Hematopoietic multipotent progenitor cell treated with erythropoietin and hydrocortisone succinate and interleukin-3 and kit ligand, for 8 days (in vitro differentiated cells): ENCODE measurements around the gene RNF123.
"Not testable (repeated sequence)": the region's sequence is repeated elsewhere in the genome, so short reads cannot be mapped to it uniquely, and the experiment has no call there.

ENCODE experiments used
- DNase-seq: peaks from one replicate; pipeline ENCODE4 v3.0.0-alpha.2; 2015

The RNF123 gene

DNA sequence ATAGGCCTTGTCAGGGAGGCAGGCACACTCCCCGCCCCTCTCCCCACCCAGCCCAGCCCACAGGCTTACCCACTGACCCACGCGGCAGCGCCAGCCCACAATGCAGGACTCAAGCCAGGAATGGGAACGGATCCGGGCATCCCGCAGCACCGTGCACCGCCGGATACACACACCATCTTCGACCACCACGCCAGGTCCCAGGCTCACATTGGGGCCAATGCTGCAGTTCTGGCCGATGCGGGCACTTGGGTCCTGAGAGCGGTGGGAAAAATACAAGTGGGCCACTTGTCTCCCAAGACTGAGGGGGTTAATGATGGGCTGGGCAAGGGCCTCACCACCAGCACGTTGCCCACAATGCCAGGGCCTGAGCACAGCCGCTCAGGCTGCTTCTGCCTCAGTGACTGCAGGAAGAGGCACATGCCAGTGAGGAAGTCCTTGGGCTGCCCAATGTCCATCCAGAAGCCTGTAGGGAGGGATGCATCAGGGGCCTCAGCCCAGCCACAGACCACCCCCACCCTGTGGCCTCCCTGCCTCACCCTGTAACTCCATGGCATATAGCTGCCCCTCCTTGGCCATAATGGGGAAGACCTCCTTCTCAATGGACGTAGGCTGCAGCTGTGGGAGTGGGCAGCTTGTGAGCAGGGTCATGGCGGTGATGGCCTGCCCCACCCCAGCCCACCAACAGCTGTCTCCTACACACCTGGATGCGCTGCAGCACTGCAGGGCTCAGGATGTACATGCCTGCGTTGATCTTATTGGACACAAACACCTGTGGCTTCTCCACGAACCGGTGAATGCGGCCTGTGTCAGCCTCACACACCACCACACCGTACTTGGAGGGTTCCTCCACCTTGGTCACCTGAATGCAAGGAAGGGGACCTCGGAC, 32.8 kb downstream of the RNF123 start:
- DNase-seq = no peak

- no peak for DNase-seq
Observed at GRCh38 chr3:49722896-49723295, 33.5 kb downstream of the RNF123 start.

GRCh38 chr3:49723296-49723627, 33.9 kb downstream of the RNF123 start:
- DNase-seq = peak; percentile 62

GRCh38 chr3:49723628-49724551, 34.5 kb downstream of the RNF123 start, which contains the start of gene GMPPB:
GMPPB (minus strand) TSS chr3:49723951; CDS start chr3:49723726, 225 bp downstream.
- DNase-seq = peak; percentile 96

- DNase-seq = no peak
Observed at GRCh38 chr3:49724586-49724985, 35.2 kb downstream of the RNF123 start.

DNA sequence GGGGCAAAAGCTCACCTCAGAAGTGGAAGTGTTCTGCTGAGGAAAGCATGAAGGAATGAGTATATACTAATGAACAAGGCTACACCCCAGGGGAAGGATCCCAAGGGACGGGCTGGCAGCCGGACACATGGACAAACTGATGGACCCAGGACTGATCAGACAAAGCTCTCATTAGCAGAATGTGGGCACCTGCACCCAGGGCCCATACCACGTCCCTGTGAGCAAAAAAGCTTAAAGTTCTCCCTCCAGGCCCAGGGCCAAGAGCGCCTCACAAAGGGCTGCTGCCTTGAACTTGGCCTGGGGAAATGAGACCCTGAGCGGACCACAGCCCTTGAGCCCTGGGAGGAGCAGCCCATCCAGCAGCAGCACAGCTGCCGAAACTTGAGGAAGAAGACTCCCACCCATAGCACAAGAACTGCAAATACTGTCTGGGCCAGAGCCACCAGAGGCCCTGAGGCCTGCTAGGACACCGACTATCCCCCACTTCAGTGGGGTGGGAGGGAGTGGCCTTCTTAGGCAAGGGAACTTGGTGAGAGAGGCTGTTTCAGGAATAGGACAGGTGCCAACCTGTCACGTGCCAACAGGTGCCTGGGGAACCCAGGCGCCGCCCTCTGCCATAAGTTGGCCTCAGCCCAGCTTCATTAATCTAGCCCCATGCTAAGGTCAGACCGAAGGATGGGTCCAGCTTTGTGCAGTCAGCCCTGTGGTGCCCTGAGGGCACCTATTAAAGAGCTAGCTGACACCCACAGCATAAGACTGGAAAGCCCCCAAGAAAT, 36.7 kb downstream of the RNF123 start:
- DNase-seq = no peak

DNA sequence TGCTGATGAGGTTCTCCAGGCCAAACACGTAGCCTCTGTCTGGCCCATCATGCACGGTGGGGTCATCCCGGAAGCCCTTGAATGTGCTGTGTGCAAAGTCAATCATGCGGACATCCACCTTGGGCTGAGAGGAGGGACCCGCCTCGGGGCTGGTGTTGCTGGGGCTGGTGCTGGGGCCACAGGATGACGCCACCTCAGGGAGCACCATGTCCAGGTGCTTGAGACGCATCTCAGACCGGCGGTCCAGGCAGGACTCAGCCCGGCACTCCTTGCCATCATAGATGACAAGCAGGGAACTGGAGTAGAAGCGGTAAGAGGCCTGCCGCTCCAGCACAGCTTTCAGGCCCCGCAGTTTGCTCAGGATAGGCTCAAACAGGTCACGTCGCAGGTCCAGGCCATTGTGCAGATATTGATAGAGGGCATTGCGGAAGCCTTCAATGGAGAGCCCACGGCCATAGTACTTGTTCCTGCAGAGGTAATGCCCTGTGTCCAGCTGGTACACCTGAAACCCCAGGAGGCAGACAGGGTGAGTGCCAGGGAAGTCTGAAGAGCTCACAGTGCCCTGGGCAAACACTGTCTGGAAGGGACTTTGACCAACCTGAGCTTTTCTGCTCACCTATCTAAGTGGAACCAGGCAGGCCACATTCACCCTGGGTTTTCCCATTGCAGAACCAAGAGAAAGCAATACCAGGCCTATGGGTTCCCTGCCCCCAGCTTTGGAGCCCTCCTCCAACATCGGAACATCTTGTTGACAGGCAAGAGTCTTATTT, 38.0 kb downstream of the RNF123 start:
- no peak for DNase-seq

- DNase-seq = no peak
Observed at GRCh38 chr3:49727924-49728361, 38.6 kb downstream of the RNF123 start.

DNA sequence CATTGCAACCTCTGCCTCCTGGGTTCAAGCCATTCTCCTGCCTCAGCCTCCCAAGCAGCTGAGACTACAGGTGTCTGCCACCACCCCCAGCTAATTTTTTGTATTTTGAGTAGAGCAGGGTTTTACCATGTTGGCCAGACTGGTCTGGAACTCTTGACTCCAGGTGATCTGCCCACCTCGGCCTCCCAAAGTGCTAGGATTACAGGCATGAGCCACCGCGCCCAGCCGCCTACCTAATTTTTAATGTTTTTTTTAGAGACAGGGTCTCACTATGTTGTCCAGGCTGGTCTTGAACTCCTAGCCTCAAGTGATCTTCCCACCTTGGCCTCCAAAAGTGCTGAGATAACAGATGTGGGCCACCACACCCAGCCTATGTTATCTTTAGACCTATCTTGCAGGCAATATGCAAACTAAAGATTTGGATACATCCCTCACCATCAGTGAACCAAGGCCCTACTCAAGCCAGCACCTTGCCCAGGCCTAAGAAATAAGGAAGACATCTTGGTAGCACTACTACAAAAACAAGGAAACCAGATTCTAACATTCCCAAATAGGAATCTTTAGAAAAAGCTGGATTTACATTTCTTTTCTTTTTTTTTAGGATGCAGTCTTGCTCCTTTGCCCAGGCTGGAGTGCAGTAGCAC, 40.7 kb downstream of the RNF123 start:
- peak; percentile 61 for DNase-seq

DNA sequence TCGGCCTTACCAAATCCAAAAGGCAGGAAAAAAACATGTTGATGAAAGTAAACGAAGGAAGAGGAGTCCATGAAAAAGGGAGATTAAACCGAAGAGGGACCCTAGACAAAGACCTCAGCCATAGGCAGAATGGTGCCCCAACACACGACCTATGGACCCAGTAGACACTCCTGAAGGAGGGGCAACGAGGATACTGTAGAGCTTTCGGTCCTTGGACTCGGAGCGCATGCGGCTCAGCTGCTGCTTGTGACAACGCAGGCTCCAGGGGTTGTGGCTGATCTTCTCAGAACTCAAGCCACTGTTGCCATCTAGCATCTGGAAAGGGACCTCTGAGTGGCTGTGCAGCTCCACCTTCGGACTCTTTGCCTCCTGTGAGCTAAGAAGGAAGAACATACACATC, 43.2 kb downstream of the RNF123 start:
- DNase-seq = no peak

DNA sequence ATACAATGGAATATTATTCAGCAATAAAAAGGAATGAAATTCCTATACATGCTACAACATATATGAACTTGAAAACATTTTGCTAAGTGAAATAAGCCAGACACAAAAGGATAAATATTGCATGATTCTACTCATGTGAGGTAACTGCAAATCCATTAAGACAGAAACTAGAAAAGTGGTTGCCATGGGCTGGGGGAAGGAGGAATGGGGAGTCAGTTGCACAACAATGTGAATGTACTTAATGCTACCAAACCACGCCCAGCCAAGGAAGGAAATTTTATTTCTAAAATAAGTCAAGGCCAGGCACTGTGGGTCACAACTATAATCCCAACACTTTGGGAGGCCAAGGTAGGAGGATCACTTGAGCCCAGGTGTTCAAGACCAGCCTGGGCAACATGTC, 44.2 kb downstream of the RNF123 start:
- no peak for DNase-seq

DNA sequence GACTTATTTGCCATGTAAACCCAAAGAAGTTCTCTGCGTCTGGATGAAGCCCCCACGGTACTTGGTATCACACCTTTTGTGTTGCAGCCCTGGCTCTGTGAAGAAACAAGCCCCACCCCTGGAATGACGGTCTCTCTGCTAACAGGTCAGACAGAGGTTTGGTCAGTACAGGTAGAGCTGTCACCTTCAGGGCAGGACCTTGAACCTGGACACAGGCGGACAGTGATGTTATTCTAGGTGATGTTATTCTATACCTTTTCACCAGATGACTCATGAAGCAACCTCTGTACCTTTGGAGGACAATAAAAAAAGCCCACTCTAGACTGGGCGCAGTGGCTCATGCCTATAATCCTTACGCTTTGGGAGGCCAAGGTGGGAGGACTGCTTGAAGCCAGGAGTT, 45.4 kb downstream of the RNF123 start:
- DNase-seq = no peak

- DNase-seq = no peak
Observed at GRCh38 chr3:49738067-49738713, 48.8 kb downstream of the RNF123 start.

GRCh38 chr3:49740427-49740826, 51.1 kb downstream of the RNF123 start:
- no peak for DNase-seq

DNA sequence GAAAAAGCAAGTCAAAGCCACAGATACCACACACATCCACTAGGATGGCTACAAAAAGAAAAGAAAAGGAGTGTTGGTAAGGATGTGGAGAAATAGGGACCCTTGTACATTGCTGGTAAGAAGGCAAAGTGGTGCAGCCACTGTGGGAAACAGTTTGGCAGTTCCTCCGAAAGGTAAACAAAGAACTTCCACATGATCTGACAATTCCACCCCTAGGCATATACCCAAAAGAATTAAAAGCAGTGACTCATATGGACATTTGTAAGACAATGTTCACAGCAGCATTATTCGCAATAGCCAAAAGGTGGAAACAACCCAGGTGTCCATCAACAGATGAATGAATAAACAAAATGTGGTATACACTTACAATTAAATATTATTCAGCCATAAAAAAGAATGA, 56.6 kb downstream of the RNF123 start:
- DNase-seq = no peak

DNA sequence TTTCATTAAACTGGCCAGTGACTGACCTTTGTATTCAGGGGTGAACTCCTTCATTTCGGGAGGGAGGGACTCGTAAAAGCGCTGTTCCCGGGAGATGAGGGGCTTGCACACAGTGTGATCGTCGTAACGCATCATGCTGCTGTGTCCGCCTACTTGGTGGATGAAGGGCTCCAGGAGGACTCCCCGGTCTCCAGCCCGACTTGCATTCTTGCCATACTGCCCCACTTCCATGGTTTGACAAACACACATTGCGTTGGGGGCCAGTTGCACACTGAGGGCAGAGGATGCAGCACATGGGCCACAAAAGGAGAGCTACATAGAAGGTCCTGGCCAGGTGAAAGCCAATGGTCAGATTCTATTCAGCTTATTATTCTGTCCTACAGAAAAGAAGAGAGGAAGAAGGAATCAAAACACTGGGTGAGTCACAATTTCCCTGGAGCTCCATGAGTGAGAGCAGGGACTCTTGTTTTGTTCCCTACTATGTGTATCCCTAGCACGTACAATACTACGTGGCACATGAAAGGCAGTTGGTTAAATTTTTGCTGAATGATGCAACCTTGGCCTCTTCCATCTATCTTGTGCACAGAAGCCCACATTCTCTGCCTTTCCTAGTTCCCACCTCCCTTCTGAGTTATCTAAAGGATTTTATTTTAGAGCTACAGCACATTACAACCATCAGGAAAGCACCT, 58.6 kb downstream of the RNF123 start:
- DNase-seq = no peak

DNA sequence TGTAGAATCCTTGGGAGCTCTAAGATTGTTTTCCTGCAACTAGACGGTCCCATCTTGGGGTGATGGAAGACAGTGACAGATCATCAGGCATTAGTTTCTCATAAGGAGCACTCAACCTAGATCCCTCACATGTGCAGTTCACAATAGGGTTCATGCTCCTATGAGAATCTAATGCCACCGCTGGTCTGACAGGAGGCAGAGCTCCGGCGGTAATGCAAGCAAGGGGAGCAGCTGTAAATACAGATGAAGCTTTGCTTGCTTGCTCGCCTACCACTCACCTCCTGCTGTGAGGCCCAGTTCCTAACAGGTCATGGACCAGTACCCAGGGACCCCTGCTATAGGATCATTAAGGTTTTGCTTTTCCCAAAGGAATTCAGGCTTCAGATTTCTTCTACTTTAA, 59.5 kb downstream of the RNF123 start:
- DNase-seq = not testable (repeated sequence)

DNA sequence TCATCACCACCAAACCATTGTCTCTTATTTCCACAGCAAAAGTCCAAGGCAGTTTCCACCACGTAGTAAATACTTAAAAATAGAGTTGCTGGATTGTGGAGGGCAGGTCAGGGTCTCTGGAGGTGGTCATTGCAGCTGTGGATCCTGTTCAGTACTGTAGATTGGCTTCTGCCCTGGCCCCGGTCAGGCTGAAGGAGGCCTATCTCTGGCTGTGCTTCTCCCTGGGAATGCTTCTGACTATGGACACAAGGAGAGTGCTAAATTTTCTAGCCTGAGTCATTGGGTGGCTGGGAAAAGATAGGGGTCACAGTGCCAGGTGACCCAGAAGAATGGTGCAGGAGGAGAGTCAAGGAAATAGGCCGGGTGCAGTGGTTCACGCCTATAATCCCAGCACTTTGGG, 60.7 kb downstream of the RNF123 start:
- DNase-seq = no peak

DNA sequence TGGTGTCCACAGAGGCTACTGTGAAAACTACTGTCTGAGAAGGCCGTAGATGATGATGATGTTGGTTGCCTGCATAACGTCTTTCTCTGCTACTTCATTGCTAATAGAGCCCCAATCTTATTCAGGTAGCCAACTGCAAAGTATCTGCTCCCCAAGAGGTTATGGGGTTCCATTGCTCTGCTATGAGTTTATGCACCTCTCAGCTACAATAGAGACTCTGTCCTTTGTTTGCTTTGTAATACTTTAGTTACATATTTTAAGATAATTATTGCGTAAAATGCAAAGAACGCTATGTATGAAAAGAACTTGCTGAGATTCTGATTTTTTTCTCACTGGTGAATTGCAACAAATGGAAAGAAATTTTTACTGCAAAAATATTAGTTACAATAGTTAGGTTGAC, 62.1 kb downstream of the RNF123 start:
- DNase-seq = no peak

DNA sequence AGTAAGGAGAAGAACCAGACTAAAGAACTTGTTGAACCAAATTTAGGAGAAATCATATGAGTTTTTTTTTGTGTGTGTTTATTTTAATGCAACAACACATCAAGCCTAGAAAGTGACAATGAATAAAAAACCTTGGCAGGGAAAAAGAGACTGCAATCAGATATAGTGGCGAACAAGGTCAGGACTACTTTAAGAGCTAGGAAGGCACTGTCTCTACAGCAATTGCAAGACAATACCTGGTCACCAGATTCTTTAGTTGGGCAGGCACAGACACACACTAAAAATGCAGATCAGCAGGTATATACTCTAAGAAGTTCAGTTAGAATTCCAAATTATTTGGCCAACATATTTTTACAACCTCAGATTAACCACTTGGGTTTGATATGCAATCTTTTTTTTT, 65.2 kb downstream of the RNF123 start:
- DNase-seq = no peak

DNA sequence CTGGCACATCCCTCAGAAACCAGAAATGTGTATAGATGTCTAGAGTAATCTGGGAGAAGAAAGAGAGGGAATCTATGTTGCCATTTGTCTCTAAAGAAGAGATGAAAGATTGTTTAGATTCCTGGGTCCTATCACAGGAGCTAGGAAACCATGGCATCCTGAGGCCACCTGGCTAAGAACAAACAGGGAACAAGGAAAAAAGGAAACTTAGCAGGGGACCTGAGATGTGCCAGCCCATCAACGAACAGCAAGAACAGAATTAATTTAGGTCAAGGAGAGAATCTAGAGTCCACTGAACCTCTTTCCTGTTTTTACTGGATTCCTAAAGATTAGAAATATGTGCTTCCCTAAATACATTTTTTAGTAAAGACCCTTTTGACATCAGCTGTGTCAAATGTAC, 66.7 kb downstream of the RNF123 start:
- DNase-seq = no peak
